GM19035 (cell line): Measurements from ENCODE around the gene CRTC3.

ENCODE experiments used
- ATAC-seq: cut with Tn5 transposase; IDR thresholded peaks from one replicate; pipeline ENCODE4 v1.9.1; 2021; ENCODE audit not compliant: unreplicated experiment

CRTC3 gene

DNA sequence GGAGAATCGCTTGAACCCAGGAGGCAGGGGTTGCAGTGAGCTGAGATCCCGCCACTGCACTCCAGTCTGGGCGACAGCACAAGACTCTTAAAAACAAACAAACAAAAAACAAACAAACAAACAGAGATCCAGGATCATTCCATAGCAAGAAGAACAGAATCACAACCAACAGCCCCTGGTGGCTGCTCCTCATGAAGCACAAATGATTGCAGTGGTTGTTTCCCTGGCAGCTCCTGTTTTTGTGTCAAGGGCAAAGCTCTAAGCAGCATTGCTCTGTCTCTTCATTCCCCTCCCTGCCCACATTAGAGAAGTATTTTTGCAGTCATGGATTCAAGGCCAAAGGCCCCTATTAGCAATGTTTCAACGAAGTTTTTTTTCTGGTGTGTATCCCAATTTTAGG is 161.6 kb downstream of the CRTC3 start:
- no peak for ATAC-seq

DNA sequence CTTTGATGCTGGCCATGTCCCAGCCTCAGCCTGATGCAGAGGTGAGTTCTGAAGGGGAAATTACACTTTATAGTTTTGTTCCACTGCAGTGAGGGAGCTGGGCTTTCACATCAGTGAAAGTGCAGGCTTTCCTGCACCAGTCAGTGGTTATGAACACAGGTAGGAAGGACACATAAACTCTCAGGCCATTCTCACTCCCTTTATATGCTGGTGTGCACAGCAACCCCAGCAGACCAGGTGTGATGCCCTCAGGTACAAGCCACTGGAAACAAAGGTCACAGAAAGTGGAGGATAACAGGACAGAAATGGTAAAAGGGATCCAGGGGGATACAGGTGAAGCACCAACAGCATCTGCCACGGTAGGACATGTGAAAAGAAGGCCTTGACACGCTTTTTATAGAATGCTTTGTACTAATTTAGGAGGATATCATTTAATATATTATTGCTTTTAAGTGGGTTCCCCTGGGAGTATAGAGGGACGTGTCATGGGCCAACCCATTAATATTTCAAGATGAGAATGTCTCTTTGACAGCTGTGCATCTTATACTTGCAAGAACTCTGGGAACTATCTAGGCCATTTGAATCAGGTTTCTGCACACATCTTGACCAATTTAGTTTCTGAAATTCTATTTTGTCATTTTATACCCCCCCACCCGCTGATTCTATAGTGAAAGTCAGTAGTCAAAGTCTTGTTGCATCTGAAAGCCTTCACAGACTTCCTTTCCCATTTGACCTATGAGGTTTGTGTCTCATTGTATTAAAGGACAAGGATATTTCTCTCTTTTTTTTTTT is 162.5 kb downstream of the CRTC3 start:
- no peak for ATAC-seq
